Mesenchymal stem cell (in vitro differentiated cells and primary cell): Measurements from ENCODE around the gene MAMSTR.
A peak's percentile ranks its signal among the peaks of the same experiment; 100 is the strongest.

Experiments
- DNase-seq: peaks from one replicate; pipeline ENCODE4 v3.0.0-alpha.2; 2013
- H2AFZ ChIP-seq: one replicate; pipeline ENCODE4 v1.6.1; 2013; ENCODE audit warnings: low read depth, mild to moderate bottlenecking, control low read depth, inconsistent platforms, low read length, moderate library complexity
- H2AK5ac ChIP-seq: 2 replicates; pipeline ENCODE4 v1.6.1; 2013; ENCODE audit warnings: low read length, moderate library complexity, mild to moderate bottlenecking, inconsistent platforms; ENCODE audit not compliant: severe bottlenecking
- H2BK120ac ChIP-seq: one replicate; pipeline ENCODE4 v1.6.1; 2013; ENCODE audit warnings: low read depth, mild to moderate bottlenecking, inconsistent platforms, low read length, moderate library complexity
- H2BK12ac ChIP-seq, 2 experiments: one replicate each; pipeline ENCODE4 v1.6.1; 2013; ENCODE audit warnings: inconsistent platforms in 2 of 2, low read length in 2 of 2, mild to moderate bottlenecking in 2 of 2, moderate library complexity in 2 of 2, control low read depth in 1 of 2
- H2BK15ac ChIP-seq: one replicate; pipeline ENCODE4 v1.6.1; 2013; ENCODE audit warnings: mild to moderate bottlenecking, low read depth, inconsistent platforms; ENCODE audit not compliant: poor library complexity, severe bottlenecking
- H2BK5ac ChIP-seq: 2 replicates; pipeline ENCODE4 v1.6.1; 2013; ENCODE audit warnings: low read depth, mild to moderate bottlenecking, low read length, control low read depth, inconsistent platforms; ENCODE audit not compliant: poor library complexity, severe bottlenecking
- H3K14ac ChIP-seq, 2 experiments: one replicate each; pipeline ENCODE4 v1.6.1; 2013; ENCODE audit warnings: inconsistent platforms in 2 of 2, low read length in 2 of 2, control low read depth in 1 of 2, mild to moderate bottlenecking in 1 of 2, moderate library complexity in 1 of 2
- H3K18ac ChIP-seq, 2 experiments: one replicate each; pipeline ENCODE4 v1.6.1; 2013; ENCODE audit warnings: inconsistent platforms in 2 of 2, low read length in 2 of 2, control low read depth in 1 of 2, low read depth in 1 of 2, mild to moderate bottlenecking in 1 of 2
- H3K23ac ChIP-seq, 2 experiments: one replicate each; pipeline ENCODE4 v1.6.1; 2013; ENCODE audit warnings: inconsistent platforms in 2 of 2, low read length in 2 of 2, mild to moderate bottlenecking in 2 of 2, moderate library complexity in 2 of 2, control low read depth in 1 of 2
- H3K27ac ChIP-seq: 2 replicates; pipeline ENCODE4 v1.5.1; 2013; ENCODE audit warnings: mild to moderate bottlenecking, moderate library complexity, low read length, control low read depth, inconsistent platforms; ENCODE audit not compliant: poor library complexity, severe bottlenecking
- H3K27me3 ChIP-seq, 2 experiments: 2 replicates each; pipeline versions ENCODE4 v1.6.1 to v1.7.0; 2013; ENCODE audit warnings: low read length in 2 of 2, mild to moderate bottlenecking in 2 of 2, moderate library complexity in 2 of 2, control low read depth in 1 of 2, inconsistent platforms in 1 of 2; ENCODE audit not compliant: control insufficient read depth in 1 of 2, insufficient read depth in 1 of 2
- H3K36me3 ChIP-seq, 2 experiments: 2 replicates each; pipeline versions ENCODE4 v1.6.1 to v1.7.0; 2013; ENCODE audit warnings: low read length in 2 of 2, control low read depth in 1 of 2, inconsistent platforms in 1 of 2, low read depth in 1 of 2, mild to moderate bottlenecking in 1 of 2; ENCODE audit not compliant: insufficient read depth in 2 of 2, control insufficient read depth in 1 of 2
- H3K4ac ChIP-seq, 2 experiments: one replicate each; pipeline ENCODE4 v1.6.1; 2013; ENCODE audit warnings: inconsistent platforms in 2 of 2, low read length in 2 of 2, mild to moderate bottlenecking in 2 of 2, moderate library complexity in 2 of 2, control low read depth in 1 of 2, low read depth in 1 of 2
- H3K4me1 ChIP-seq: 2 replicates; pipeline ENCODE4 v1.6.1; 2013; ENCODE audit warnings: low read depth, low read length, control low read depth; ENCODE audit not compliant: control insufficient read depth, insufficient read depth
- H3K4me2 ChIP-seq: 2 replicates; pipeline ENCODE4 v1.6.1; 2013; ENCODE audit warnings: low read length, mild to moderate bottlenecking, inconsistent platforms; ENCODE audit not compliant: poor library complexity, severe bottlenecking
- H3K4me3 ChIP-seq, 2 experiments: 2 replicates each; pipeline versions ENCODE4 v1.5.1 to v1.7.0; 2013; ENCODE audit warnings: low read length in 2 of 2, mild to moderate bottlenecking in 2 of 2, control low read depth in 1 of 2, low read depth in 1 of 2; ENCODE audit not compliant: insufficient read depth in 1 of 2
- H3K79me1 ChIP-seq: replicated peaks from 2 replicates; pipeline ENCODE4 v1.6.1; 2013; ENCODE audit warnings: mild to moderate bottlenecking, control low read depth, low read length, inconsistent platforms; ENCODE audit not compliant: poor library complexity, severe bottlenecking
- H3K9ac ChIP-seq: 2 replicates; pipeline ENCODE4 v1.7.0; 2013; ENCODE audit warnings: mild to moderate bottlenecking, low read length, moderate library complexity
- H3K9me3 ChIP-seq: 2 replicates; pipeline ENCODE4 v1.7.0; 2013; ENCODE audit warnings: mild to moderate bottlenecking, low read length; ENCODE audit not compliant: control insufficient read depth
- H4K8ac ChIP-seq: one replicate; pipeline ENCODE4 v1.6.1; 2013; ENCODE audit warnings: inconsistent platforms, mild to moderate bottlenecking, low read length, moderate library complexity
- H4K91ac ChIP-seq: one replicate; pipeline ENCODE4 v1.6.1; 2013; ENCODE audit warnings: mild to moderate bottlenecking, low read length, inconsistent platforms
- WGBS: methylation state at CpG from one replicate; pipeline ENCODE4 v1.1.7; 2013; ENCODE audit warnings: mixed read lengths; 5-methylcytosine and 5-hydroxymethylcytosine counted together

The MAMSTR gene

DNA sequence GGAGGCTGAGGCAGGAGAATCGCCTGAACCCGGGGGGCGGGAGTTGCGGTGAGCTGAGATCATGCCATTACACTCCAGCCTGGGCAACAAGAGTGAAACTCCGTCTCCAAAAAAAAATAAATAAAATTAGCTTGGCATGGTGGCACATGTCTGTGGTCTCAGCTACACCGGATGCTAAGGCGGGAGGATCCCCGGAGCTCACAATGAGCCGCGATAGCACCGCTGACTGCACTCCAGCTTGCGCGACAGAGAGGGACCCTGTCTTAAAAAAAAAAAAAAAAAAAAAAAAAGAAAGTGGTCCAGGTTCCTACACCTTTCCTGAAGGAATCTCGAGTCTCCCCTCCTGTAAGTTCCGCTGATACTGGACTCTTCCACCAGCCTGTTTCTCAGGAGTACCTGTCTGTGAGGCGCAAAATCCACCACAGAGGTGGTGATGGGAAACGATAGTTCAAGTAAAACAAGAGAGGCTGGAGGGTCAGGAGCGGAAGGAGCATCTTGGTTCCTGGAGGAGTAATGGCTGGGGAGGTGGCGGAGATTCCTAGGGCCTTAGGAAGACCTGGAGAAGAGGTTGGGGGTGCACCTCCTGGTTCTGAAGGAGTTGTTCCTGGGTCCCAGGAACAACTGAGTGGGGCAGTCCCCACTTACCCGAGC, 32.4 kb upstream of the MAMSTR start:
- no peak overlapping the region for H2BK120ac ChIP-seq
- no peak overlapping the region for H3K4ac ChIP-seq
- no peak overlapping the region for H3K4me3 ChIP-seq
- H2BK15ac ChIP-seq, result no peak overlapping the region
- H2AFZ ChIP-seq, result peak overlapping the region; percentile 3
- H3K79me1 ChIP-seq, result no peaks in the 10 kb centered on the region
- H3K4me1 ChIP-seq, result peaks cover 22% of the 10 kb centered on the region
- H3K27me3 ChIP-seq, result peaks cover 30 to 62% of the 10 kb centered on the region in 2 experiments
- H3K4me2 ChIP-seq, result peak overlapping the region; percentile 72
- H3K23ac ChIP-seq, result no peak overlapping the region
- H3K36me3 ChIP-seq, result no peaks in the 10 kb centered on the region
- 34% methylated on average over 20 of the region's 20 CpGs for WGBS
- H3K9ac ChIP-seq, result no peak overlapping the region
- no peak overlapping the region for H3K27ac ChIP-seq
- H4K8ac ChIP-seq, result peak overlapping the region; percentile 55
- no peak overlapping the region for H2AK5ac ChIP-seq
- no peaks in the 10 kb centered on the region for H3K9me3 ChIP-seq
- no peak overlapping the region for H2BK5ac ChIP-seq
- H3K14ac ChIP-seq, result no peak overlapping the region
- peak overlapping the region in 1 of 2 experiments; percentile 18 for H3K18ac ChIP-seq
- no peak overlapping the region for H4K91ac ChIP-seq
- peak overlapping the region in 1 of 2 experiments; percentile 21 for H2BK12ac ChIP-seq
- no peak for DNase-seq

DNA sequence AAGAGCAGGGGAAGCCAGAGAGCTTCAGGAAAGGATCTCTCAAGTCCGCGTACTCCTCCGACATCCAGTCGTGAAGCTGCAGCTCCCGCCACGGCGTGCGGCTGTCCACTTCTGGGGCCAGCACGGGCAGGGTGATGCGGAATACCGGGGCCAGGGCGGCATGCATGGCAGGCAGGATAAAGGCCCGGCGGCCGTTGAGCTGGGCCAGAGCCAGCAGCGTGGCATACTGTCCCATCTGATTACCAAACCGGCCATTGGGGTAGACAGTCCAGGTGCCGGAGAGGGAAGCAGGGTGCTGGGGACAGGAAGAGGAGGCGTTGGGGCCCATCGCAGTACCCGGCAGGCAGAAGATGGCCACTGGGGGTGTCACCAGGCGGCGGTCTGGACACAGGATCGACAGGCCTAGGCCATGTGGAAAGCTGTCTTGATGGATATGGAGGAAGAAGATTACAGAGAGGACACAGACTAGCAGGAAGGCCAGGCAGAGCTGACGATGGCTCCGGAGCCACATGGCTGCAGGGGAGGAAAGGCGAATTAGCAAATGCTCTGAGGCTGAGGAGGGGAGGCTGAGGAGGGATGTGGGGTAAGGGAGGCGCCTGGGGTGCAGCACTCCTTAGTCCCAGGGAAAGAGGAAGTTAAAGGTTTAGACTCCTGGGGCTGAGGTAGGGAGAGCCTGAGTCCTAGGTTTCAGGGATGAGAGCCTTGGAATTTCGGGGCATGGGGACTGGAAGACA, 31.4 kb upstream of the MAMSTR start:
- Histone ChIP-seq H2BK5ac (no peak overlapping the region), H3K36me3 (no peaks in the 10 kb centered on the region), H4K91ac (no peak overlapping the region), H2BK12ac (no peak overlapping the region), H3K14ac (no peak overlapping the region), H3K9ac (no peak overlapping the region), H2BK15ac (no peak overlapping the region), H3K18ac (no peak overlapping the region), H4K8ac (no peak overlapping the region), H3K9me3 (no peaks in the 10 kb centered on the region), H3K23ac (no peak overlapping the region), H2AK5ac (no peak overlapping the region), H3K4me3 (no peak overlapping the region), H3K4me2 (no peak overlapping the region), H3K27ac (no peak overlapping the region), H2AFZ (no peak overlapping the region), H2BK120ac (no peak overlapping the region), H3K79me1 (no peaks in the 10 kb centered on the region), H3K4ac (no peak overlapping the region), H3K4me1 (peaks cover 22% of the 10 kb centered on the region), H3K27me3 (peaks cover 30 to 66% of the 10 kb centered on the region in 2 experiments)
- WGBS, result 97% methylated on average over 29 of the region's 29 CpGs
- no peak for DNase-seq

DNA sequence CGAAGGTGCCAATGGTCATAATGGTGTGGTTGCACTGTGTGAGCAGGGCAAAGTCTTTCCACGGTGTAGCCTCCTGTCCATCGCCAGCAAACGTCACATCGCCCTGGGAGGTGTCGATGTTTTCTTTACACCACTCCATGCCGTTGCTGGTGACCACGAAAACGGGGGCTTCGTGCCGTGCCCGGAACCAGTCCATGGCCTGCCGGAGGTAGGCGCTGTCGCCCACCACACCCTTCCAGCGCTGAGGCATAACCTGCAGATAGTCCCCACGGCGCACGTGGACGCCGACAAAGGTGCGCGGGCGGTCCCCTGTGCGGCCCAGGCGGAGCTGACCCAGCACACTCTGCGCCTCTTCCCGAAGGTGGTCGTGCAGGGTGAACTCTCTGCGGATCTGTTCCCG, 30.8 kb upstream of the MAMSTR start:
- H3K9ac ChIP-seq, result no peak overlapping the region
- no peaks in the 10 kb centered on the region for H3K79me1 ChIP-seq
- no peak for DNase-seq
- no peak overlapping the region for H4K8ac ChIP-seq
- peaks cover 22% of the 10 kb centered on the region for H3K4me1 ChIP-seq
- H2BK15ac ChIP-seq, result no peak overlapping the region
- no peak overlapping the region for H2BK12ac ChIP-seq
- H3K27ac ChIP-seq, result no peak overlapping the region
- H3K23ac ChIP-seq, result peak overlapping the region in 1 of 2 experiments; percentile 56
- no peak overlapping the region for H3K4me2 ChIP-seq
- 97% methylated on average over 31 of the region's 31 CpGs for WGBS
- no peaks in the 10 kb centered on the region for H3K36me3 ChIP-seq
- H3K4ac ChIP-seq, result no peak overlapping the region
- no peak overlapping the region for H3K4me3 ChIP-seq
- no peak overlapping the region for H2AK5ac ChIP-seq
- peak overlapping the region; percentile 6 for H4K91ac ChIP-seq
- no peak overlapping the region for H3K14ac ChIP-seq
- H3K18ac ChIP-seq, result no peak overlapping the region
- no peak overlapping the region for H2BK120ac ChIP-seq
- no peak overlapping the region for H2BK5ac ChIP-seq
- H3K27me3 ChIP-seq, result peaks cover 27 to 68% of the 10 kb centered on the region in 2 experiments
- no peak overlapping the region for H2AFZ ChIP-seq
- no peaks in the 10 kb centered on the region for H3K9me3 ChIP-seq

DNA sequence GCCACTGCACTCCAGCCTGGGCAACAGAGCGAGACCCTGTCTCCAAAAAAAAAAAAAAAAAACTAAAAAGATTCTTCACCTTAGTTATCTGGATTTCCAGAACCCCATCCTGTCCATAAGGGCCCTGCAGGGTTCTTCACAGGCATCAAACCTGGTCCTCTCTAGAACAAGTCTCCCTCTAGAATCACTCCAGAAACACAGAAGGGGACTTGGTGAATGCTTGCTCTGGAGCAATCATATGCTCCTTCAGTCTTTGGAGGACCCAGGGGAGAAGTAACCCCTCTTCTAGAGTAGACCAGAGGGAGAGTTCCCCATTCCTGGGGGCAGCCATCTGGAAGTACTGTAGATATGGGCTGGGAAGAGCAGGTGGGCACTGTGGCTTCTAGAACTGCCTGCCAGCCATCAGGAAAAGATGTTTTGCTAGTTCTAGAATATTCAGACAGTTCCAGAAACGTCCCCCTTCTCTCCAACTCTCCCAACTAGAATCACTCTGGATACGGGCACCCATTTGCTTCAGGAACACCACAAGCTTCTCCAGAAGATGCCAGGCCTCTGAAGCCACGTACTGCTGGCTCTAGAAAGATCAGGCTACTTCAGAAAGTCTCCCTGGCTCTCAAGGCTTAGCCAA, 30.2 kb upstream of the MAMSTR start:
- Histone ChIP-seq H4K8ac (no peak overlapping the region), H4K91ac (no peak overlapping the region)

More for the DNA sequence above, 30.2 kb upstream of the MAMSTR start:
- Histone ChIP-seq H3K4me3 (no peak overlapping the region), H3K36me3 (no peaks in the 10 kb centered on the region), H2AK5ac (no peak overlapping the region), H3K4ac (no peak overlapping the region), H3K14ac (no peak overlapping the region), H3K27ac (no peak overlapping the region), H2BK12ac (no peak overlapping the region), H3K18ac (no peak overlapping the region), H3K79me1 (no peaks in the 10 kb centered on the region), H3K9me3 (no peaks in the 10 kb centered on the region), H2BK15ac (no peak overlapping the region), H2BK5ac (no peak overlapping the region), H3K27me3 (peaks cover 21 to 65% of the 10 kb centered on the region in 2 experiments), H3K23ac (no peak overlapping the region), H3K4me1 (peaks cover 22% of the 10 kb centered on the region), H2BK120ac (no peak overlapping the region), H3K4me2 (no peak overlapping the region), H2AFZ (no peak overlapping the region), H3K9ac (no peak overlapping the region)
- 80% methylated on average over 4 of the region's 4 CpGs for WGBS
- DNase-seq, result no peak
